GM21423 (cell line): Measurements from ENCODE around the gene BCL11A.
"Not testable (repeated sequence)": the region's sequence is repeated elsewhere in the genome, so short reads cannot be mapped to it uniquely, and the experiment has no call there.

ENCODE experiments used
- ATAC-seq: cut with Tn5 transposase; IDR thresholded peaks from one replicate; pipeline ENCODE4 v1.9.1; 2021; ENCODE audit warnings: mild to moderate bottlenecking, moderate library complexity; ENCODE audit not compliant: unreplicated experiment

BCL11A gene

DNA sequence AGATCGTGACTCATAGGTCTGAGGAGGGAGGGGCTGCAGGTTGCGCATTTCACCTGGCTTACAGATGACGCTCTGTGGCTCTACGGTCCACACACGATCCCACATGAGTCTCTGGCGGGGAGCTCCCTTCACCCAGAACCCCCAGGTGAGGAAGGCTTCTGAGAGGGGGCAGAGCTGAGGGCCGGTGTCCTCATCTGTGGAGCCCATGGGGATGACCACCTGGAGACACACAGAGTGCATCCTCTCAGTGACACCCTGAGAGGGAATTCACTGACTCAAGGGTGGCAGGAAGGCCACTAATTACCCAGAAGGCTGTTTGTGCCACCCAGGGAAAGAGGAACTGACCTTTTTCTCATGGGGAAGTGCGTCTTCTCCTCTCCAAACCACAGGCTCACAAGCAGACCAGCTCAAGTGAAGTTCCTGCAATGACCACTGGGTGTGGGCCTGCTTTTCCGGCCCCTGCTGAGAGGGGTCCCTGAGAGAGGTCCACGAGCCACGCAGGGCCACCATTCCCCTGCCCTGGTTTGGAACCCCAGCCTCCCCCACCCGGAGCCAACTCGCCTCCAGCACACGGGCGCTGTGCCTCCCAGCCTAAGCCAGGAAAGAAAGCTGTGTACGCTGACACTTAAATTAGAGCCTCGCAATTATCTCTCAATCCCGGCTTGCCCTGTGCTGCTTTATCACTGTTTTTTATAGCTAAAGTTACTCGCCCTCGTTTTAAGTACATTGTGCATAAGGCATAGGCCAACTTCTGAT lies 114.1 kb downstream of the BCL11A start:
- peak; percentile 96 for ATAC-seq

DNA sequence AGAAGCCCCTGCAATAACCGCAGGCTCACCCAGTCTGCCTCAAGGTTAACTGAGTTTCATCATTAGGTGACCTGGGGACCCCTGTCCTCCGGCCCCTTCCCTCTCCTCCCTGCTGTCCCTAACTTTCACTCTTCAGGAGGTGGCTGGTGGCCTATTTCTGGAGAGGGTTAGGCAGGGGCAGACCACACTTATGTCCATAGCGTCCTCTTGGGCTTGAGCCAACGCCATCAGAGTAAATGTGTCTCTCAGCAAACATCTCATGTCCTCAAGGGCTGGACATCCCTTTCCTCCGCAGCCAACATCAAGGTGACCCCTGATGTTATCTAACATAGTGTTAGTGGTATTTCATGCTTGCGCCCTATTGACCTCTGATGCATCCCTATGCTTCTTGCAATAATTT lies 114.8 kb downstream of the BCL11A start:
- no peak for ATAC-seq

DNA sequence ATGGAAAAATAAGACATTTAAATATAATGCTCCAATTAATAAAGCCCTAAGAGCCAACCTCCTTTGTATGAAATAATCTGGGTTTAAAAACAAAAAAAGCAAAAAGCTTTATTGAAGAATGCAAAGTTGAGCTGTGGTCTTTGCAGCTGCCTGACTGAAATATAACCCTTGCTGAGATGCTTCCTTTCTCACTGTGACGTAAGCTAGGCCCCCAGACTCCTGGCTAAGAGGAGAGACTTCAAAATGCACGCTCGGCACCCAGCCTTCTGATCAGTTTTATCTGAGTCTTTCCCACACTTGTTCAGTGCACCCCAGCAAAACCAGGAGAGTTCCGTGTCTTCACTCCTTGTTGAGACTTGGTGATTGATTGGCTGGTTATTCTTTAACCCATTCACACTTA lies 115.3 kb downstream of the BCL11A start:
- no peak for ATAC-seq

GRCh38 chr2:60437080-60437696 lies 116.3 kb downstream of the BCL11A start:
- no peak for ATAC-seq

- ATAC-seq, result no peak
Observed at GRCh38 chr2:60433018-60433596, 120.3 kb downstream of the BCL11A start.

DNA sequence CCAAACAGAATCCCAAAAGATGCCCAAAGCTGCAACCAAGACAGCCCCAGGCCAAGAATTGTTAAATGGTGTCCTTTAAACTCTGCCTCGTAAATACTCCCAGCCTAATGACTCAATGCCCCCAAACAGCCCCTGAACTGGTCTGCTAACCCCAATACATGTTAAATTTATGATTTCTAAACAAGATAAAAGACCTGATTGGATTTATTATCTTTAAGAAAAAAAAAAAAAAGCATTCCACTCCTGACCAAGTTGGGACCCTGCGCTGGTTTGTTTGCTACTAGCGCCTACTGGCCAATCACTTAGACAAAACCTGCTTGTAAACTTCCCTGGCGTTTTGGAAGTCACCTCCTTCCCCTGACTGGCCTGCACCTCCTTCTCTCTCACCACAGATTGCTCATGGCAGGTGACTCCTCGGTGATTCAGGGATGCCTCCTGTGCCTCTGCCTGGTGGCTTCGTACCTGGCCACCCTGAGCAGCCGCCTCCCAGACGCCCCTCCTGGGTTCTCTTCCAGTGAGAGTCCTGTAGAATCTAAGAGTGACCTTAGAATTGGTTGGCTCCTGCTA lies 121.3 kb downstream of the BCL11A start:
- ATAC-seq, result no peak

- no peak for ATAC-seq
Observed at GRCh38 chr2:60429681-60430080, 123.8 kb downstream of the BCL11A start.

DNA sequence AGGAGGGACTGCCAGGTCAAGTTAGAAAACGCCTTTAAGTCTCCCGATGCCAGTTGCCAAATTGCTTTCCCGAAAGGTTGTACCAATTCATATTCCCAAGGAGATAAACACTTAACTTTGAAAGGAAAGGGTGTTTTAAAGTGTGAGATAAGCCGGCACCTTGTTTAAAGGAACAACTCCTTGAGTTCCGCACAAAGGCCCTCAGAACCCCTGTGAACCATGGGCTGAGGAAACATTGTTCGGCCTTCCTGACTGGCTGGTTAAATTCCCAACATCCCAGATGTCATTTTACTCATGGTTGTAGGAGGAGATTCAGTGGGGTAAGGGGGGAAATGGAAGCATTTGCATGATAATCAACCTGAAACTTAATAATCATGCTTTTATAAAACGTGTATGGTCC lies 126.6 kb downstream of the BCL11A start:
- no peak for ATAC-seq

- ATAC-seq, result no peak
Observed at GRCh38 chr2:60426341-60426740, 127.1 kb downstream of the BCL11A start.

GRCh38 chr2:60424233-60424632 lies 129.2 kb downstream of the BCL11A start:
- ATAC-seq, result no peak

- ATAC-seq, result no peak
Observed at GRCh38 chr2:60423505-60423904, 129.9 kb downstream of the BCL11A start.

DNA sequence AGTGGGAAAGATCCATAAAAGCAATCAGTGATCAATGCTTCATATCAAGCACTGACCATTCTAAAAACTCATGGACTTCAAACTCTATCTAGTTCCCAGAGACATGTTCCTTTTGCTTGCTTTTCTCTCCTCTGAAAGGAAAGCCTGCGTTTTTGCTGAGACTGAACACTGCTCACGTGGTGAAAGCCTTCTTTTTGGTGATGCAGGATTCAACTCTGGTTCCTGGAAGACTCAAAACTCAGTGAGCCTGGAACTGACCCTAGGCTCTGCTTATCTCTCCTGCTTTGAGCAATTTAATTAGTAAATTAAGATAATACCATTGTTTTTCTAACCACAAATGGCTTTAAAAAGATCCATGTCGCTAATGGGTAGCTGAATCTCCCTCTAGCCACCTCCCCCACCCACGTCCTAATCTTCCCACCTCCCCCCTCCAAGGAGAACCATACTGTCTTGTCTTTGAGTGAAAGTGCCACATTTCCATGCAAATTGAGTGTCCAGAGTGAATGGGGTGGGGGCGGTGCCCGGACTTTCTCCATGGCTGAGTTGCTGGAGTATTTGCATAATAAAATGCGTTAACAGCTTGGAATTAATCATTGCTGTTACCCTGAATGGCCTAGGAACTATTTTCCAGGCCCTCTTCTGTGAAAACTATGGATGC lies 130.5 kb downstream of the BCL11A start:
- no peak for ATAC-seq

DNA sequence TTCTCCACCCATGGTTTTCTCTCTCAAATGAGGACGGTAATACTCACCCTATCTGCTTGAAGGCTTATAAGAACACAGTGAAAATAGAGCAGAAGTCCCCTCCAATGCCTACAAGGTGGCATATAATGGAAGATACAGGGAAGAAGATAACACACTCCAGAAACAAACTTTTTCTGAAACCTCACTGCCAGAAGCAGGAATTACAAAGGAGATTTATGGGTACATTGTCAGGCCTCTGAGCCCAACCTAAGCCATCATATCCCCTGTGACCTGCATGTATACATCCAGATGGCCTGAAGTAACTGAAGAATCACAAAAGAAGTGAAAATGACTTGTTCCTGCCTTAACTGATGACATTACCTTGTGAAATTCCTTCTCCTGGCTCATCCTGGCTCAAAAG lies 136.2 kb downstream of the BCL11A start:
- not testable (repeated sequence) for ATAC-seq

DNA sequence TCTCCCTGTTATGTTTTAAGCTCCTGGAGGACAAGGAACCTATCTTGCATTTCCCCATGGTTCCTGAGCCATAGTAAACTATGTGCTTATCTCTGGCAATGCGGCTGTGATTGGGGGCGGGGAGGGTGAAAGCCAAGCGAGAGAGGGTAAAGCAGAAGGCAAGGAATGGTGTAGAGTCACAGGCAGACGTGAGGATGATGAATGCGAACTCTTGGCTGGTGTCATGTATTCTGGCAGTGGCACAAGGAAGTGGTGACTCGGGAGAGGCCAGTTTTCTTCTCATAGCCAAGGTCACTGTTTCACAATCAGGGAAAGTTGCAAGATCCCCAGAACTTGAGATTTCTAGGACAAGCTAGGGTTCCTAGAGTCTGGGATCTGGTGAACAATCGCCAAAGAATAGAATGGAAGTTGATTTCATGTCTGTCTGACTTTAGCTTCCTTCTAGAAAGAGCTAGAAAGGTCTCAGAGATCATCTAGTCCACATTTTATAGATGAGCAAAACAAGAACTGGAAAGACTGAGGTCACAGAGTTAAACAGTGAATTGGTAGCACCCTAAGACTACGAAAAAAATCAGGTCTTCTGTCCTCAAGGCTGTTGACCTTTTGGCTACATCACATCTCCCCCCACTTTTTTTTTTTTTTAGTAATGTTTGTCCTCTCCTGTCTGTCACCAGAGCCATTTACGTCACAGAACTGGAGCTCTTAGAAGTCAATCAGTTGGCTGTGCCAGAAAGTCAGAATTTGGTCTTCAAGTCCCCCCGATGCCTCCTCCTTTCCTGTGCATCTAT lies 137.0 kb downstream of the BCL11A start:
- ATAC-seq, result no peak

DNA sequence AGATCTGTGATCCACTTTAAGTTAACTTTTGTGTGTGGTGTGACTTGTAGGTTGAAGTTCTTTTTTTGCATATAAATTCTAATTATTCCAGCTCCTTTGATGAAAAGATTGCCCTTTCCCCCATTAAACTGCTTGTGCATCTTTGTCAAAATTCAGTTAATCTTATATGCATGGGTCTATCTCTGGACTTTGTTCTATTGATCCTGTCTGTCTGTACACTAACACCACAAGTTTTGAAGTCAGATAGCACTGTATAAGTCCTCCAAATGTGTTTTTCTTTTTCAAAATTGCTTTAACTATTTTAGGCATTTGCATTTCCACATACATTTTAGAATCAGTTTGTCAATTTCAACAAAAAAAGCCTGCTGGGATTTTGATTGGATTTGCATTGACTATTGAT lies 137.6 kb downstream of the BCL11A start:
- ATAC-seq, result no peak

DNA sequence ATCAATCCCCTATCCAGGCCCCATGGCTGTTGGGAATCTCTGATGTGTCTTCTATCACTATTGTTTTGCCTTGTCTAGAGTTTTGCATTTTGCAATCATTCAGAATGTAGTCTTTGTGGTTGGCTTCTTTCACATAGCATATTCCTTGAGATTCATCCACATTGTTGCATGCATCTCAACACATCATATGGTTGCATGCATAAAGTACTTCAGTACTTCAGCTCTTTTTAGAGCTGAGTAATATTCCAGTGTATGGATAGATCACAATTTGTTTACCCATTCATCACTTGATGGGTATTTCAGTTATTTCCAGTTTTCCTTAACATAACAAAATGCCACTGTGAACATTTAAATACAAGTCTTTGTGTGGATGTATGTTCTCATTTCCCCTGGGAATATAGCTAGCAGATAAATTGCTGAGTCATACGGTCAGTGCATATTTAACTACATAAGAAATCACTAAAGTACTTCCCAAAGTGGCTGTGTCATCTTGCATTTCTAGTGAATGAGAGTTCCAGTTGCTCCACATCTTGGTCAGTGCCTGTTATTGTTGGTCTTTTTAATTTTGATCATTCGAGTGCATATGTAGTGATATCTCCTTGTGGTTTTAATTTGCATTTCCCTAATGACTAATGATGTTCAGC lies 138.8 kb downstream of the BCL11A start:
- no peak for ATAC-seq

GRCh38 chr2:60413814-60414168 lies 139.7 kb downstream of the BCL11A start:
- peak; percentile 87 for ATAC-seq

DNA sequence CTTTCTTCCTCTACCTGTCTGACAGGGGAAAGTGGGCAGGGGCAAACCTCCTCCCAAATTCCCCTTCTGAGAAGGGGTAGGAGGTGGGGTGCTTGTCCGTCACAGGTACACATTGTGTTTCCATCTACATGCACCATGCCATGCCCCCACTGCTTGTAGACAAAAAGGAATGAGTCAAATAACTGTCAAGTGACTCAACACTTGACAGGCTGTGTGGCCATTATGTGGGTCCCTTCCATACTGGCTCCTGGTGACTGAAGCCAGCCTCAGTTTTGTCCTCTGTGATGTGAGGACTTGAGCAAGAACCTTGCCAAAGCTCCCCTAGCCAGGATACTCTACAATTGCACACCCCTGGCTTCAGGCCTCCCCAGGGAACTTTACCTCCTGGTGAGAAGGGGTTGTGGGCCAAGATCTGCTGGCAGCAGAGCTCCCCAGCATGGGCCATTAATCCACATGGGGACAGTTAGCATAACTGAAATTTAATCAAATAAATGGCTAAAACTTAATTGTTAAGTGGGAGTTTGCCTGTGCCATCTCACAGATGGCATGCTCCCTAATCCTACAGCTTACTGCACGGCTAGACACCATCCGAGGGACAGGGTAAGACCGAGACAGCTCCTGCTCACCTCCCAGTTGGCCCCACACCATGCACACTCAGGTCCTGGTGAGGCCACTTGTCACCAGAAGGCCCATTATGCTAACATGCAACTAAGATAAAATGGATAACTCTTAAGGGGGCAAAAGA lies 140.2 kb downstream of the BCL11A start:
- ATAC-seq, result peak; percentile 35

GRCh38 chr2:60412620-60413019 lies 140.8 kb downstream of the BCL11A start:
- no peak for ATAC-seq

GRCh38 chr2:60412027-60412426 lies 141.4 kb downstream of the BCL11A start:
- no peak for ATAC-seq
